Stomach smooth muscle (tissue), 2 donors: ENCODE measurements around the gene SSTR1.

Source experiments
- H3K27ac ChIP-seq: one replicate; pipeline ENCODE4 v1.7.0; 2013; ENCODE audit warnings: mild to moderate bottlenecking, low read length, inconsistent platforms
- H3K27me3 ChIP-seq, 2 donors: one replicate each; pipeline ENCODE4 v1.7.0; 2013; ENCODE audit warnings: low read length in 2 of 2; ENCODE audit not compliant: insufficient read depth in 2 of 2, control insufficient read depth in 1 of 2
- H3K36me3 ChIP-seq, 2 donors: one replicate each; pipeline ENCODE4 v1.7.0; 2013; ENCODE audit warnings: low read length in 2 of 2; ENCODE audit not compliant: control insufficient read depth in 2 of 2, insufficient read depth in 2 of 2
- H3K4me1 ChIP-seq: one replicate; pipeline ENCODE4 v1.7.0; 2013; ENCODE audit warnings: low read length; ENCODE audit not compliant: control insufficient read depth, insufficient read depth
- H3K4me3 ChIP-seq, 2 donors: one replicate each; pipeline ENCODE4 v1.7.0; 2013; ENCODE audit warnings: low read length in 2 of 2
- H3K9ac ChIP-seq, 2 donors: one replicate each; pipeline ENCODE4 v1.7.0; 2013; ENCODE audit warnings: low read length in 2 of 2, mild to moderate bottlenecking in 1 of 2
- H3K9me3 ChIP-seq, 2 donors: one replicate each; pipeline ENCODE4 v1.7.0; 2013; ENCODE audit warnings: low read length in 2 of 2; ENCODE audit not compliant: control insufficient read depth in 2 of 2
- donor health status: healthy.
- donor health status: Pancreatic carcinoma.

The SSTR1 gene, protein sequence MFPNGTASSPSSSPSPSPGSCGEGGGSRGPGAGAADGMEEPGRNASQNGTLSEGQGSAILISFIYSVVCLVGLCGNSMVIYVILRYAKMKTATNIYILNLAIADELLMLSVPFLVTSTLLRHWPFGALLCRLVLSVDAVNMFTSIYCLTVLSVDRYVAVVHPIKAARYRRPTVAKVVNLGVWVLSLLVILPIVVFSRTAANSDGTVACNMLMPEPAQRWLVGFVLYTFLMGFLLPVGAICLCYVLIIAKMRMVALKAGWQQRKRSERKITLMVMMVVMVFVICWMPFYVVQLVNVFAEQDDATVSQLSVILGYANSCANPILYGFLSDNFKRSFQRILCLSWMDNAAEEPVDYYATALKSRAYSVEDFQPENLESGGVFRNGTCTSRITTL

DNA sequence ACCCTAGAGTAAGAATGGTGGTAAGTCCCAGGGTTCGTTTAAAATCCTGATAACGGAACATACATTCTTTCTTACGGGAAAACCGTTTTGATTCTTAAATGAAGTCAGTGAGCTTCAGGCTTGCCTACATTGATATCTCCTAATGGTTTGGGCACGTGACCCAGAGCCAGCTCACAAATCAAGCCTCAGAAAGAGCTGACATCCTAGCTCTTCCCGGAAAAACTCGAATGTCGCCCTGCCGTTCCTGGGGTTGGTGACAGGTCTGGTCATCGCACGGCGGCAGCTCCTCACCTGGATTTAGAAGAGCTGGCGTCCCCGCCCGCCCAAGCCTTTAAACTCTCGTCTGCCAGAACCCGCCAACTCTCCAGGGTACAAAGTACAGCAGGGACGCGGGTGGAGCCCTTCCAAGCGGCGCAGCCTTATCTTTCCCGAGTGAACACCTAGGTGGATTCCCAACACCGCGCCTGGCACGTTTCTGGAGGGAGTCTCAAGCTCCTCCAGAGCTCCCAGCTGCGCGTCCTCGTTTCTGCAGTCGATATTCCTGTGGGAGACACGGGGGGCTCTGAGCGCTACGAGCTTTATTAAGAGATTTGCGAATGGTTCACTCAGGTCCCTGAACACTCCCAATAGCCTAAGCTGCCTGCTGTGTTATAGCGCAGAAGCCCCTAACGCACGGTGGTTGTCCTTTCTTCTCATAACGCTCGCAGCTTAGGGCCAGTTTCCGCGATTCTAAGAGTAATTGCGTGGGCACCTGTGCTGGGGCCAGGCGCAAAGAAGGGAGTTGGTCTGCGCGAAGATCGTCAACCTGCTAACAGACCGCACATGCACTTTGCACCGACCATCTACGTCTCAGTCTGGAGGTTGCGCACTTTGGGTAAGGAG is at the start of gene SSTR1:
TSS of gene SSTR1 (plus strand) at position 169 of the 882 bp plus-strand sequence. CDS start 1,486 bp downstream, outside the sequence.
- H3K4me3 ChIP-seq = peak within 1 kb of the TSS; percentile 31 to 55
- H3K4me1 ChIP-seq = peaks cover 7% of the 10 kb centered on the region
- H3K36me3 ChIP-seq = no peaks in the 10 kb centered on the region
- H3K9ac ChIP-seq = no peak within 1 kb of the TSS
- H3K9me3 ChIP-seq = peaks cover 0 to 5% of the 10 kb centered on the region in 2 donors
- peaks cover 25 to 29% of the 10 kb centered on the region in 2 donors for H3K27me3 ChIP-seq
- H3K27ac ChIP-seq = no peak within 1 kb of the TSS

DNA sequence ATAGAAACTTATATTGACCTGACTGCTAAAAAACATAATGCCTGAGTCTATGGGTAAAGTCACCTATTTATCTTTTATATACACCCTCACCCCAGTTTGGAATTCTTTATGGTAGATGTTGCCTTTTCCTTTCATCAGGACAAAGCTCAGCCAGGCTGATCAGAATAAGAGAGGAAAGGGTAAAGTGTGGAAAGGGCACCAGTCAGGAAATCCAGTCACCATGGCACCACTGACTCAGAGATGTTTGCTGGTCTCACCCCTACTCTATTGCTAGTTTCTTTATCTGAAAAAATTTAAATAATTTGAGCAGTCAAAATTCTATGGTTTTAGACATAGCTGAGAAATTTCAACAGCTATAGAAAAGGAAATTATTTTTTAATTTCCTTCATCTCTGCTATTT is 49.2 kb upstream of the SSTR1 start:
- Histone ChIP-seq H3K4me1 (no peaks in the 10 kb centered on the region), H3K27ac (no peak overlapping the region), H3K4me3 (no peak overlapping the region), H3K27me3 (no peaks in the 10 kb centered on the region), H3K36me3 (no peaks in the 10 kb centered on the region), H3K9ac (no peak overlapping the region), H3K9me3 (no peaks in the 10 kb centered on the region)

DNA sequence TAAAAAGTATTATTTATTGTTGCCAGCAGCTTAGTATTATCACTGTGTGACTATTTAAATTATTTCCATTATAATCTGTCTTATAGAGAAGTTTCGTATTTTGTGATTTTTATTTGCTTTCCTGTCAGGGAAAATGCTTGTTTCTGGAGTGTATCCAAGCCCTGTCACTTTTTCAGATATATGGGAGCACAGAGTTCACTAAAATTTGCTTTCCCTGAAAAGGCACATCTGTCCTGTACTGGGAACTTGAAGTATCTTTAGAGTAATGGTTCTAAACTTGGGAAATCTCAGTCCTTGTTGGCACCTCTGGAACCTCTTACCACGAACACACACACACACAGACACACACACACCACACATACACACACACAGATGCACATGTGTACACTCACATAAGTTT is 39.3 kb upstream of the SSTR1 start:
- no peaks in the 10 kb centered on the region for H3K27me3 ChIP-seq
- H3K4me1 ChIP-seq = no peaks in the 10 kb centered on the region
- no peaks in the 10 kb centered on the region for H3K9me3 ChIP-seq
- H3K9ac ChIP-seq = no peak overlapping the region
- no peak overlapping the region for H3K4me3 ChIP-seq
- no peaks in the 10 kb centered on the region for H3K36me3 ChIP-seq
- no peak overlapping the region for H3K27ac ChIP-seq

DNA sequence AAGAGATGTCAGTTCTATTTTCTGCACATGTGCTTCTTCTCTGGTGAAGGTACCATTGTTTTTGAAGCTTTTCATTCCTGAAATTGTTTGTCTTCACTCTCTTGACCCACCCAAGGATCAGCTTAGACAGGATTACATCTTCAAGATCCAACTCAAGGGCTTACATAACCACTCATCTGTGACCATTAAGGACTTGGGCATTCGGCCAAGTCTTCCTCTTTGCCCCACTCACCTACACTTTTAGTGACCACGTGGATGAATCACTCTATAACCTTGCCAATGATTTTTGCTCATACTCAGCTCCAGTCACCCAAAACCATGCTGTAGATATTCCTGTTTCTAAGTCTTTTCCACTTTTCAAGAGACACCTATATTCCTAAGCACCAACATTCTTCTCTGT is 36.5 kb upstream of the SSTR1 start:
- Histone ChIP-seq H3K27me3 (no peaks in the 10 kb centered on the region), H3K9ac (no peak overlapping the region), H3K27ac (no peak overlapping the region), H3K4me1 (no peaks in the 10 kb centered on the region), H3K9me3 (no peaks in the 10 kb centered on the region), H3K4me3 (no peak overlapping the region), H3K36me3 (no peaks in the 10 kb centered on the region)

DNA sequence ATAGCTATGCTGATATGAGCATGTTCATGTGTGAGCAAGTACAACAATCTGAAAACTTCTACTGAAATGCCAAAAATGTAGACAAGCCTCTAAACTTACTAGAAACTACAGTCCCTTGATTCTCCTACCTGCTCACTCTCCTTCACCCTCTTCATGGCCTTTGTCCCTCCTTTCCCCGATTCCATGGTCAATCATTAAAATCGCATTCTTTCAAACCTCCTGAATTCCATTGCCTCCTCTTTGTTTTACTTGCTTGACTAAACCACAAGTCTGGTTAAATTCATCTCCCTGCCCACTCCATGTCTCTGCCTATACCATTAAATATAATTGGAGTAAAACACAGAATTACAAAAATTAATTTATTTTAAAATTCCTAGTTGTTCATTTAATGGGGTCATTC is 33.0 kb upstream of the SSTR1 start:
- Histone ChIP-seq H3K9ac (no peak overlapping the region), H3K27me3 (no peaks in the 10 kb centered on the region), H3K4me3 (no peak overlapping the region), H3K9me3 (no peaks in the 10 kb centered on the region), H3K36me3 (no peaks in the 10 kb centered on the region), H3K4me1 (no peaks in the 10 kb centered on the region), H3K27ac (no peak overlapping the region)

DNA sequence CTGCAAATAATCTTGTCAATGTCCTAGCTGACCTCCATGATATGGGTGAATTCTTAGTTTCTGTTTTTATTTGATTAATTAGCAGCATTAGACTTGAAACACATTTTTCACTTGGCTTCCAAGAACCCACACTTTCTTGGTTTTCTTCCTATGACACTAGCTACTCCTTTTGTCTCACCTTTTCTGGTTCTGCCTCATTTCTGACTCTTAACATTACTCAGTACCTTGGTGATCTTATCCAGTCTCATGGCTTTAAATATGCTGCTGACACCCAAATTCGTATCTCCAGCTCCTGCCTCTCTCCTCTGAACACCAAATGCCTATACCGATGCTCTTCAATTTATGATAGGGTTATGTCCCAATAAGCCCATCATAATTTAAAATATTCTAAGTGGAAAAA is 32.0 kb upstream of the SSTR1 start:
- Histone ChIP-seq H3K9ac (no peak overlapping the region), H3K27me3 (no peaks in the 10 kb centered on the region), H3K9me3 (no peaks in the 10 kb centered on the region), H3K4me1 (no peaks in the 10 kb centered on the region), H3K36me3 (no peaks in the 10 kb centered on the region), H3K27ac (no peak overlapping the region), H3K4me3 (no peak overlapping the region)

DNA sequence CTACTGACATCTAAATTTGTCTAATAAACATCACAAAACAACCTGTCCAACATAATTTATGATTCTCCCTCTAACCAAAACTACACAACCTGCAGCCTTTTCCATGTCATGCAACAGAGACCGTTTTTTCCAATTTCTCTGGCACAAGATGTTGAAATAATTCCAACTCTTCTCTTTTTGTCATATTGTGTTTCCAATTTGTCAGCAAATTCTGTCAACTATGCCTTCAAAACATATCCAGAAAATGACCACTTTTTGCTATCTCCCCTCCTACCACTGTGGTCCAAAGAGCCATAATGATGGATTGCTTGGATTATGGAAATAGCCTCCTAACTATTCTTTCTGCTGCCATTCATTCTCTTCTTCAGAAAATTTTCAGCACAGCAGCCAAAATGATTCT is 31.3 kb upstream of the SSTR1 start:
- H3K4me3 ChIP-seq = no peak overlapping the region
- H3K27ac ChIP-seq = no peak overlapping the region
- H3K27me3 ChIP-seq = no peaks in the 10 kb centered on the region
- no peaks in the 10 kb centered on the region for H3K36me3 ChIP-seq
- no peaks in the 10 kb centered on the region for H3K9me3 ChIP-seq
- H3K4me1 ChIP-seq = no peaks in the 10 kb centered on the region
- H3K9ac ChIP-seq = no peak overlapping the region

DNA sequence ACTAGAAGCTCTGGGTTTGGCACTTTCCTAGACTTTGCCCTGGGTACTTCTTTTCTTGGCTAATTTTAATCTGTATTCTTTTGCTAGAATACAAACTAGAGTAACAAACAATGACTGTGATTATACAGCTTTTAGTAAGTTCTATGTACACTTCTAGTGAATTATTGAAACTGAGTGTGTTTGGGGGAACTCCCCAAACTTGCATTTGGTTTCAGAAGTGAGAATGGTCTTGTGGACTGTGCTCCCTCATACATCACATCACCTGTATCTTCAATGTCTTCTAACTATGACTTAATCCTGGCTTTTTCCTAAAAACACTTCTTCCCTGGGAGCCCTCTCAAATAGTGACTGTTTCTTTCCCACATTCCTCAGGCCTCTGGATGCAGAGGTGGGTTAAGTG is 23.6 kb upstream of the SSTR1 start:
- H3K9me3 ChIP-seq = peaks cover 0 to 2% of the 10 kb centered on the region in 2 donors
- H3K27me3 ChIP-seq = no peaks in the 10 kb centered on the region
- no peaks in the 10 kb centered on the region for H3K4me1 ChIP-seq
- no peaks in the 10 kb centered on the region for H3K36me3 ChIP-seq
- H3K4me3 ChIP-seq = no peak overlapping the region
- H3K9ac ChIP-seq = no peak overlapping the region
- no peak overlapping the region for H3K27ac ChIP-seq

DNA sequence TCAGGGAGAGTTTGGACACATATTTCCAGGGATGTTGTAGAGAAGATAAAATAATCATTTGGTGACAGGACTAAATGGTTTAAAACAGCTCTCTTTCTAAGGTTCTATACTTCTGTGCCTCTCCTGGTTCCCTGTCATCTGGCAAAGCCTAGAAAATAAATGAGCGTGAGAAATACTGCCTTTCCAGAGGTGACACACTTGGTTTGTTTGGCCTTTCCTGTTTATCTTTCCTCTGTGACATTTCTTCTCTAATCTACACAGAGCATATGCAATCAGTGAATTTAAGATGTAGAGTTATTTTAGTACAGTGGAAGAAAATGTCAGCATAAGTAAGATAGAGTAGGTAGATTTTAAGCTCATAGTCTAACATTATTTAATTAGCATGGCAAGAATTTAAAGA is 22.0 kb upstream of the SSTR1 start:
- Histone ChIP-seq H3K27ac (no peak overlapping the region), H3K9ac (no peak overlapping the region), H3K4me1 (no peaks in the 10 kb centered on the region)

DNA sequence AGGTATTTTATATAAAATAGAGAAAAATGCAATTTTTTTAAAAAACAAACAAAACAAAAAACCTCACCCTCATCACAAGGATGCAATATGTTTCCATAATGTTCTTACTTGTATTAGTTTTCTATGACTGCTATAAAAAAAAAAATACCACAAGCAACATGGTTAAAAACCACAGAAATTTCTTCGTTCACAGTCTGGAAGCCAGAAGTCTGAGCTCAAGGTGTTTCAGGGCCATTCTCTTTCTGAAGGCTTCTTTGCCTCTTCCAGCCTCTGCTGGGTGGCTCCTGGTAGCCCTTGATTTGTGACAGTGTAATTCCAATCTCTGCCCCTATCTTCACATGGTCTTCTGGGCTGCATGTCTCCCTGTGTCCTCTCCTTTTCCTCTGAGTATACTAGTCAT is 21.5 kb upstream of the SSTR1 start:
- peaks cover 0 to 2% of the 10 kb centered on the region in 2 donors for H3K9me3 ChIP-seq

More for the DNA sequence above, 22.0 kb upstream of the SSTR1 start:
- H3K4me3 ChIP-seq = no peak overlapping the region
- no peaks in the 10 kb centered on the region for H3K27me3 ChIP-seq
- H3K36me3 ChIP-seq = no peaks in the 10 kb centered on the region
- peaks cover 0 to 2% of the 10 kb centered on the region in 2 donors for H3K9me3 ChIP-seq

More for the DNA sequence above, 21.5 kb upstream of the SSTR1 start:
- no peak overlapping the region for H3K4me3 ChIP-seq
- H3K36me3 ChIP-seq = no peaks in the 10 kb centered on the region
- H3K27ac ChIP-seq = no peak overlapping the region
- no peaks in the 10 kb centered on the region for H3K4me1 ChIP-seq
- no peak overlapping the region for H3K9ac ChIP-seq
- no peaks in the 10 kb centered on the region for H3K27me3 ChIP-seq
